Measurements from ENCODE around the gene PUM1.

- TF ChIP-seq CTCF (IDR thresholded peaks at IDR 0.05) (no peak), POLR2A (IDR thresholded peaks at IDR 0.05) (no peak), POLR2AphosphoS5 (IDR thresholded peaks at IDR 0.05; ENCODE audit: insufficient read depth in 1 of 2, low read depth in 1 of 2) (no peak)
These were observed 151.0 kb downstream of the PUM1 start for GRCh38 chr1:30914587-30914922.

Data from vagina (tissue), 2 donors.